DND-41 (cell line): Measurements from ENCODE around the gene RASL10A.

Source experiments
- EZH2 ChIP-seq: IDR thresholded peaks from 3 replicates; pipeline ENCODE4 v1.6.1; 2012; ENCODE audit warnings: borderline replicate concordance, low read depth, mild to moderate bottlenecking, moderate library complexity, low read length, inconsistent platforms; ENCODE audit not compliant: severe bottlenecking
- TF ChIP-seq, protein P1 (sequence below): IDR thresholded peaks from 2 replicates; pipeline ENCODE4 v1.5.1; 2012; ENCODE audit warnings: borderline replicate concordance, low read length, moderate library complexity, mild to moderate bottlenecking; ENCODE audit not compliant: poor library complexity, severe bottlenecking; ENCODE audit errors: extremely low read depth

GRCh38 chr22:29290061-29290460 is 25.4 kb downstream of the RASL10A start:
- TF ChIP-seq, protein P1, sequence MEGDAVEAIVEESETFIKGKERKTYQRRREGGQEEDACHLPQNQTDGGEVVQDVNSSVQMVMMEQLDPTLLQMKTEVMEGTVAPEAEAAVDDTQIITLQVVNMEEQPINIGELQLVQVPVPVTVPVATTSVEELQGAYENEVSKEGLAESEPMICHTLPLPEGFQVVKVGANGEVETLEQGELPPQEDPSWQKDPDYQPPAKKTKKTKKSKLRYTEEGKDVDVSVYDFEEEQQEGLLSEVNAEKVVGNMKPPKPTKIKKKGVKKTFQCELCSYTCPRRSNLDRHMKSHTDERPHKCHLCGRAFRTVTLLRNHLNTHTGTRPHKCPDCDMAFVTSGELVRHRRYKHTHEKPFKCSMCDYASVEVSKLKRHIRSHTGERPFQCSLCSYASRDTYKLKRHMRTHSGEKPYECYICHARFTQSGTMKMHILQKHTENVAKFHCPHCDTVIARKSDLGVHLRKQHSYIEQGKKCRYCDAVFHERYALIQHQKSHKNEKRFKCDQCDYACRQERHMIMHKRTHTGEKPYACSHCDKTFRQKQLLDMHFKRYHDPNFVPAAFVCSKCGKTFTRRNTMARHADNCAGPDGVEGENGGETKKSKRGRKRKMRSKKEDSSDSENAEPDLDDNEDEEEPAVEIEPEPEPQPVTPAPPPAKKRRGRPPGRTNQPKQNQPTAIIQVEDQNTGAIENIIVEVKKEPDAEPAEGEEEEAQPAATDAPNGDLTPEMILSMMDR: no peak
- no peak for TF ChIP-seq EZH2
